ENCODE measurements around the gene HSD17B11. TPM values are rescaled to one million over a fixed set of nuclear protein-coding genes. Genes with fewer than 3 reads are reported as not detected.

Gene HSD17B11
- polyA plus RNA-seq, 2 of the 4 experiments (the other 2 are of a cell fraction), result 51.5 to 113 TPM

GRCh38 chr4:87414816-87415215, 23.8 kb upstream of the HSD17B11 start:
- DNase-seq (ENCODE audit: low read depth in 1 of 2, low spot score in 1 of 2), result no peak
- Histone ChIP-seq H3K4me3 (no peak overlapping the region), H3K4me1 (peaks cover 26% of the 10 kb centered on the region; the same call in 2 of the 3 replicates), H3K27ac (no peak overlapping the region), H3K4me2 (no peak overlapping the region), H3K9me3 (no peaks in the 10 kb centered on the region)
- POLR2A ChIA-PET, result interaction anchor here (0.6 kb wide), 1 partner anchor 9 kb away, joined by 8 read pairs; no protein-coding TSS in a partner anchor
- FAIRE-seq, result no peak
- no peak for ATAC-seq
- CTCF ChIA-PET, result no interaction called here
- no peak for TF ChIP-seq MAFK (IDR thresholded peaks at IDR 0.05; ENCODE audit: partially characterized antibody)
- TF ChIP-seq ELK1 (IDR thresholded peaks at IDR 0.05; ENCODE audit: low read depth, low read length), result no peak
- TF ChIP-seq GATA3 (IDR thresholded peaks at IDR 0.05; ENCODE audit: borderline replicate concordance), result no peak
- TF ChIP-seq KDM5A (IDR thresholded peaks at IDR 0.05), result no peak
- TF ChIP-seq JUN (IDR thresholded peaks at IDR 0.05), result no peak
- no peak for TF ChIP-seq SREBF2 (IDR thresholded peaks at IDR 0.05)
- no peak for TF ChIP-seq CBX2 (IDR thresholded peaks at IDR 0.05; ENCODE audit: borderline replicate concordance, low read depth)
- no peak for TF ChIP-seq ZNF302 (CRISPR knock-in tag; IDR thresholded peaks at IDR 0.05)
- TF ChIP-seq MAX (IDR thresholded peaks at IDR 0.05), result no peak
- TF ChIP-seq BHLHE40 (IDR thresholded peaks at IDR 0.05; ENCODE audit: low read depth, low read length), result no peak
- no peak for TF ChIP-seq RCOR1 (IDR thresholded peaks at IDR 0.05; ENCODE audit: low read depth, low read length)

- DNase-seq (ENCODE audit: low read depth in 1 of 2, low spot score in 1 of 2) (no peak), ATAC-seq (no peak; a peak in 1 of 6 replicates), FAIRE-seq (no peak)
- 85% methylated on average over 2 of the region's 2 CpGs for WGBS (ENCODE audit: missing lambda C conversion rate)
- TF ChIP-seq BCL3 (IDR thresholded peaks at IDR 0.05) (no peak), FOSL2 (IDR thresholded peaks at IDR 0.05) (no peak), FOSL2 (CRISPR knock-in tag; IDR thresholded peaks at IDR 0.05) (no peak), RAD21 (conservative IDR thresholded peaks at IDR 0.05 in 1 of 2, IDR thresholded peaks at IDR 0.05 in 1 of 2) (no peak), HDAC2 (IDR thresholded peaks at IDR 0.05) (no peak), CHD4 (IDR thresholded peaks at IDR 0.05; ENCODE audit: borderline replicate concordance) (no peak), KDM1A (IDR thresholded peaks at IDR 0.05; ENCODE audit: low read depth) (no peak), GATA3 (IDR thresholded peaks at IDR 0.05; ENCODE audit: borderline replicate concordance) (no peak), CBX8 (IDR thresholded peaks at IDR 0.05) (no peak), TP53 (CRISPR knock-in tag; IDR thresholded peaks at IDR 0.05) (no peak), CTCF (IDR thresholded peaks at IDR 0.05) (no peak), MAFK (IDR thresholded peaks at IDR 0.05; ENCODE audit: partially characterized antibody) (no peak), EP300 (IDR thresholded peaks at IDR 0.05) (no peak)
- ChIA-PET CTCF (no interaction called here), POLR2A (interaction anchor here (1.6 kb wide), 1 partner anchor 12 kb away, joined by 6 read pairs; the partner anchor contains the start of gene NUDT9)
- Histone ChIP-seq H3K4me1 (peaks cover 19% of the 10 kb centered on the region), H3K27ac (peak overlapping the region in 1 of 2 experiments; percentile 38; a peak in 1 of 6 replicates), H3K9me3 (no peaks in the 10 kb centered on the region), H3K4me2 (0 out of 3 replicates have a peak overlapping the region, but pooled peaks have one; percentile 53), H3K4me3 (no peak overlapping the region)
Observed at GRCh38 chr4:87410679-87411078, 19.7 kb upstream of the HSD17B11 start.
